ENCODE measurements around the gene GNL3. TPM values are rescaled to one million over a fixed set of nuclear protein-coding genes. Genes with fewer than 3 reads are reported as not detected.

Gene GNL3
- polyA plus RNA-seq, 1 experiment, result 30.6 TPM

GRCh38 chr3:52694528-52695189, 8.8 kb downstream of the GNL3 start:
- POLR2A ChIA-PET, result interaction anchor here (1.0 kb wide), 1 partner anchor 159 kb away, joined by 4 read pairs; the partner anchor contains the start of gene UQCC5
- TF ChIP-seq CTCF (IDR thresholded peaks at IDR 0.05; ENCODE audit: insufficient read depth, low read depth, low read length), result no peak

GRCh38 chr3:52695798-52696671, 10.2 kb downstream of the GNL3 start:
- H3K27me3 ChIP-seq (ENCODE audit: control insufficient read depth, insufficient read depth, low read length), result no peaks in the 10 kb centered on the region
- H3K4me3 ChIP-seq (ENCODE audit: low read depth, low read length), result no peak overlapping the region
- no peak for TF ChIP-seq CTCF (IDR thresholded peaks at IDR 0.05; ENCODE audit: insufficient read depth, low read depth, low read length)
- H3K36me3 ChIP-seq (ENCODE audit: control insufficient read depth, insufficient read depth, low read length), result peaks cover 33% of the 10 kb centered on the region
- DNase-seq (ENCODE audit: low read depth), result no peak
- ChIA-PET POLR2A (interaction anchor here (1.0 kb wide), 1 partner anchor 160 kb away, joined by 4 read pairs; the partner anchor contains the start of gene UQCC5), CTCF (interaction anchor here (1.1 kb wide), 1 partner anchor 8 kb away, joined by 3 read pairs; no protein-coding TSS in a partner anchor)

More at GRCh38 chr3:52694528-52695189, 8.8 kb downstream of the GNL3 start:
- Histone ChIP-seq H3K27me3 (ENCODE audit: control insufficient read depth, insufficient read depth, low read length) (no peaks in the 10 kb centered on the region), H3K36me3 (ENCODE audit: control insufficient read depth, insufficient read depth, low read length) (peaks cover 36% of the 10 kb centered on the region), H3K4me3 (ENCODE audit: low read depth, low read length) (no peak overlapping the region)
- CTCF ChIA-PET, result no interaction called here
- no peak for DNase-seq (ENCODE audit: low read depth)

GRCh38 chr3:52696830-52697631, 11.2 kb downstream of the GNL3 start:
- DNase-seq (ENCODE audit: low read depth), result no peak
- TF ChIP-seq CTCF (IDR thresholded peaks at IDR 0.05; ENCODE audit: insufficient read depth, low read depth, low read length), result no peak
- ChIA-PET POLR2A (no interaction called here), CTCF (interaction anchor here (0.6 to 1.1 kb wide), 3 partner anchors 9 to 10 kb away, joined by 3 to 6 read pairs (median 3); no protein-coding TSS in a partner anchor)
- Histone ChIP-seq H3K27me3 (ENCODE audit: control insufficient read depth, insufficient read depth, low read length) (no peaks in the 10 kb centered on the region), H3K4me3 (ENCODE audit: low read depth, low read length) (no peak overlapping the region), H3K36me3 (ENCODE audit: control insufficient read depth, insufficient read depth, low read length) (peaks cover 32% of the 10 kb centered on the region)

GRCh38 chr3:52697632-52697965, 11.8 kb downstream of the GNL3 start:
- ChIA-PET POLR2A (no interaction called here), CTCF (interaction anchor here (0.6 kb wide), 1 partner anchor 10 kb away, joined by 6 read pairs; no protein-coding TSS in a partner anchor)
- no peak for DNase-seq (ENCODE audit: low read depth)
- Histone ChIP-seq H3K36me3 (ENCODE audit: control insufficient read depth, insufficient read depth, low read length) (peaks cover 28% of the 10 kb centered on the region), H3K4me3 (ENCODE audit: low read depth, low read length) (no peak overlapping the region), H3K27me3 (ENCODE audit: control insufficient read depth, insufficient read depth, low read length) (no peaks in the 10 kb centered on the region)
- no peak for TF ChIP-seq CTCF (IDR thresholded peaks at IDR 0.05; ENCODE audit: insufficient read depth, low read depth, low read length)

Data from BJ (cell line).